Esophagus squamous epithelium (tissue), 4 donors: Measurements from ENCODE around the gene PDGFRB.

Experiments used
- POLR2A ChIP-seq, 4 donors: fragments of 450-650 bp; IDR thresholded peaks; one replicate each; pipeline ENCODE4 v1.6.1; 2017; ENCODE audit warnings: antibody characterized with exemption in 4 of 4, mild to moderate bottlenecking in 4 of 4, moderate library complexity in 3 of 4
- TF ChIP-seq, protein P1 (sequence below), 6 experiments: fragments of 450-650 bp in 4 of 6; fragments of 200-600 bp in 2 of 6; sonication (generic) in 2 of 6; IDR thresholded peaks; one replicate each; pipeline ENCODE4 v1.5.1; 2016 to 2019; ENCODE audit warnings: antibody characterized with exemption in 6 of 6, mild to moderate bottlenecking in 4 of 6, moderate library complexity in 4 of 6

- no peak for TF ChIP-seq POLR2A (IDR thresholded peaks at IDR 0.05)
- TF ChIP-seq, protein P1, sequence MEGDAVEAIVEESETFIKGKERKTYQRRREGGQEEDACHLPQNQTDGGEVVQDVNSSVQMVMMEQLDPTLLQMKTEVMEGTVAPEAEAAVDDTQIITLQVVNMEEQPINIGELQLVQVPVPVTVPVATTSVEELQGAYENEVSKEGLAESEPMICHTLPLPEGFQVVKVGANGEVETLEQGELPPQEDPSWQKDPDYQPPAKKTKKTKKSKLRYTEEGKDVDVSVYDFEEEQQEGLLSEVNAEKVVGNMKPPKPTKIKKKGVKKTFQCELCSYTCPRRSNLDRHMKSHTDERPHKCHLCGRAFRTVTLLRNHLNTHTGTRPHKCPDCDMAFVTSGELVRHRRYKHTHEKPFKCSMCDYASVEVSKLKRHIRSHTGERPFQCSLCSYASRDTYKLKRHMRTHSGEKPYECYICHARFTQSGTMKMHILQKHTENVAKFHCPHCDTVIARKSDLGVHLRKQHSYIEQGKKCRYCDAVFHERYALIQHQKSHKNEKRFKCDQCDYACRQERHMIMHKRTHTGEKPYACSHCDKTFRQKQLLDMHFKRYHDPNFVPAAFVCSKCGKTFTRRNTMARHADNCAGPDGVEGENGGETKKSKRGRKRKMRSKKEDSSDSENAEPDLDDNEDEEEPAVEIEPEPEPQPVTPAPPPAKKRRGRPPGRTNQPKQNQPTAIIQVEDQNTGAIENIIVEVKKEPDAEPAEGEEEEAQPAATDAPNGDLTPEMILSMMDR (IDR thresholded peaks at IDR 0.05) = no peak
These were observed 26.3 kb upstream of the PDGFRB start for GRCh38 chr5:150181766-150182545.
